GM12878 (cell line): Measurements from ENCODE around the gene GIMAP7.

Experiments
- EZH2 ChIP-seq: IDR thresholded peaks from 2 replicates; pipeline ENCODE4 v1.6.1; 2012; ENCODE audit warnings: low read depth, mild to moderate bottlenecking, control low read depth, inconsistent platforms, low read length, borderline replicate concordance; ENCODE audit not compliant: control insufficient read depth
- POLR2A ChIP-seq: IDR thresholded peaks from 2 replicates; pipeline ENCODE4 v1.6.1; 2011; ENCODE audit warnings: low read depth, mild to moderate bottlenecking, low read length
- POLR2AphosphoS5 ChIP-seq: IDR thresholded peaks from 2 replicates; pipeline ENCODE4 v1.6.1; 2011; ENCODE audit warnings: mild to moderate bottlenecking, low read length, inconsistent platforms
- SUZ12 ChIP-seq: fragments of 200-600 bp; sonication (generic); IDR thresholded peaks from one replicate; pipeline ENCODE4 v1.6.1; 2018; ENCODE audit warnings: antibody characterized with exemption, mild to moderate bottlenecking; ENCODE audit not compliant: unreplicated experiment
- TAF1 ChIP-seq: IDR thresholded peaks from 2 replicates; pipeline ENCODE4 v1.6.1; 2011; ENCODE audit warnings: mild to moderate bottlenecking, low read depth, low read length, borderline replicate concordance

- TF ChIP-seq SUZ12 (no peak), EZH2 (no peak), POLR2AphosphoS5 (no peak), TAF1 (no peak), POLR2A (no peak)
Measured at GRCh38 chr7:150519310-150519709, 4.6 kb downstream of the GIMAP7 start.
